WERI-Rb-1 (cell line): Measurements from ENCODE around the gene LCP1.

Source experiments
- DNase-seq: peaks from one replicate; pipeline ENCODE4 v3.0.0-alpha.2; 2020
- H3K27ac ChIP-seq: fragments of 250-450 bp; sonication (Bioruptor Pico); 2 replicates; pipeline ENCODE4 v1.5.1; 2020; ENCODE audit warnings: mild to moderate bottlenecking, moderate library complexity
- H3K27me3 ChIP-seq: fragments of 250-450 bp; sonication (Bioruptor Pico); 2 replicates; pipeline ENCODE4 v1.5.1; 2021; ENCODE audit warnings: mild to moderate bottlenecking, low read depth, moderate library complexity; ENCODE audit not compliant: insufficient read depth, severe bottlenecking
- H3K36me3 ChIP-seq: fragments of 250-450 bp; sonication (Bioruptor Pico); 2 replicates; pipeline ENCODE4 v1.5.1; 2020; ENCODE audit warnings: mild to moderate bottlenecking, moderate library complexity
- H3K4me3 ChIP-seq: 2 replicates; pipeline ENCODE4 v1.5.1; 2011; ENCODE audit warnings: low read depth, mild to moderate bottlenecking, control low read depth, low read length
- H3K9me3 ChIP-seq: fragments of 250-450 bp; sonication (Bioruptor Pico); 2 replicates; pipeline ENCODE4 v1.5.1; 2021; ENCODE audit warnings: mild to moderate bottlenecking, moderate library complexity; ENCODE audit not compliant: severe bottlenecking
- CTCF ChIP-seq: IDR thresholded peaks from 2 replicates; pipeline ENCODE4 v1.5.1; 2011; ENCODE audit warnings: low read depth, mild to moderate bottlenecking, control low read depth, inconsistent platforms, low read length

The LCP1 gene

GRCh38 chr13:46086421-46086922 lies 95.5 kb downstream of the LCP1 start:
- Histone ChIP-seq H3K4me3 (no peak overlapping the region), H3K36me3 (no peaks in the 10 kb centered on the region), H3K27ac (no peak overlapping the region), H3K27me3 (no peaks in the 10 kb centered on the region), H3K9me3 (no peaks in the 10 kb centered on the region)
- no peak for TF ChIP-seq CTCF
- no peak for DNase-seq

DNA sequence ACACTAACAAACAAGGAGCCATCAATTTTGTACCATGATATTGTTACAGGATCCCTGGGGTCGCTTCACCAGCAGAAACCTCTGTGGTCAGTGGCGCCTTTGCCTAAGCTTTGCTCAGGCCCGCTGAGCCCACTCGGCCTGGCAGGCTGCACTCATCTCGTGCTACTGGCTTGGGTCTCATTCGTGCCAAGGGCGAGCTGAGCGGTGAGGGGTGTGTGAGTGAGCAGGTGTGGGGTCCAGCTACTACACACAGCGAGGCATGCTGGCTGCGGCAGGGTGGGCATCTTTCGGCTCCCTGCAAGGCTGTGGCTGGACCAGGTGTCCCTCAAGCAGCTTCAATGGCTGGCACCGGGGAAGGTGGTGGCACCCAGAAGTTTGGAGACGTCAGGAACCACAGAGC lies 96.2 kb downstream of the LCP1 start:
- DNase-seq = no peak
- Histone ChIP-seq H3K27ac (no peak overlapping the region), H3K4me3 (no peak overlapping the region), H3K9me3 (no peaks in the 10 kb centered on the region), H3K27me3 (no peaks in the 10 kb centered on the region), H3K36me3 (no peaks in the 10 kb centered on the region)
- no peak for TF ChIP-seq CTCF

- no peaks in the 10 kb centered on the region for H3K9me3 ChIP-seq
- no peaks in the 10 kb centered on the region for H3K27me3 ChIP-seq
- H3K4me3 ChIP-seq = no peak overlapping the region
- no peak for TF ChIP-seq CTCF
- H3K27ac ChIP-seq = no peak overlapping the region
- no peak for DNase-seq
- no peaks in the 10 kb centered on the region for H3K36me3 ChIP-seq
Measured at GRCh38 chr13:46082324-46082723, 99.7 kb downstream of the LCP1 start.

GRCh38 chr13:46079770-46080169 lies 102.2 kb downstream of the LCP1 start:
- no peak overlapping the region for H3K27ac ChIP-seq

GRCh38 chr13:46077265-46077664 lies 104.7 kb downstream of the LCP1 start:
- TF ChIP-seq CTCF = no peak
- H3K4me3 ChIP-seq = no peak overlapping the region
- H3K36me3 ChIP-seq = no peaks in the 10 kb centered on the region
- H3K27me3 ChIP-seq = no peaks in the 10 kb centered on the region
- no peaks in the 10 kb centered on the region for H3K9me3 ChIP-seq
- no peak for DNase-seq
- no peak overlapping the region for H3K27ac ChIP-seq

More at GRCh38 chr13:46079770-46080169, 102.2 kb downstream of the LCP1 start:
- no peaks in the 10 kb centered on the region for H3K36me3 ChIP-seq
- H3K4me3 ChIP-seq = no peak overlapping the region
- no peaks in the 10 kb centered on the region for H3K27me3 ChIP-seq
- no peaks in the 10 kb centered on the region for H3K9me3 ChIP-seq
- TF ChIP-seq CTCF = no peak
- DNase-seq = no peak

- no peaks in the 10 kb centered on the region for H3K9me3 ChIP-seq
- H3K36me3 ChIP-seq = no peaks in the 10 kb centered on the region
- H3K27me3 ChIP-seq = no peaks in the 10 kb centered on the region
- H3K4me3 ChIP-seq = no peak overlapping the region
- no peak for DNase-seq
- no peak for TF ChIP-seq CTCF
- no peak overlapping the region for H3K27ac ChIP-seq
Measured at GRCh38 chr13:46076827-46077226, 105.2 kb downstream of the LCP1 start.
